ENCODE results near the gene ENPP1.

The ENPP1 gene

GRCh38 chr6:131807644-131808459, at the start of gene ENPP1:
Gene ENPP1, plus strand, starts transcription at chr6:131808020. Its CDS starts 16 bp downstream, at chr6:131808036.
- DNase-seq (ENCODE audit: low read depth in 2 of 2, low spot score in 1 of 2), result no peak

- DNase-seq (ENCODE audit: low read depth in 2 of 2, low spot score in 1 of 2), result no peak
Measured at GRCh38 chr6:131758920-131759319, 48.9 kb upstream of the ENPP1 start.

- DNase-seq (ENCODE audit: low read depth in 2 of 2, low spot score in 1 of 2), result no peak
Measured at GRCh38 chr6:131761060-131761761, 46.6 kb upstream of the ENPP1 start.

DNA sequence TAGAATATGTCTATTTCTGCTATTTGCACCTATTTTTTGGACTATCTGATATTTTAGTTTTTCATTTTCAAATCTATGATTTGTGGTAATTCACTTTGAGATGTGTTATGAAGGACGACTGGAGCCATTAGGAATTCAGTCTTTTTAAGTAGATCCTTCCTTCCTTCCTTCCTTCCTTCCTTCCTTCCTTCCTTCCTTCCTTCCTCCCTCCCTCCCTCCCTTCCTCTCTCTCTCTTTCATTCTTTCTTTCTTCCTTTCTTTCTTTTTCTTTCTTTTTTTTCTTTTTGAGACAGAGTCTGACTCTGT, 46.1 kb upstream of the ENPP1 start:
- DNase-seq (ENCODE audit: low read depth in 2 of 2, low spot score in 1 of 2), result no peak

GRCh38 chr6:131762984-131763383, 44.8 kb upstream of the ENPP1 start:
- DNase-seq (ENCODE audit: low read depth in 2 of 2, low spot score in 1 of 2), result no peak

- DNase-seq (ENCODE audit: low read depth in 2 of 2, low spot score in 1 of 2), result no peak
Measured at GRCh38 chr6:131763749-131764148, 44.1 kb upstream of the ENPP1 start.

- no peak for DNase-seq (ENCODE audit: low read depth in 2 of 2, low spot score in 1 of 2)
Measured at GRCh38 chr6:131764350-131764749, 43.5 kb upstream of the ENPP1 start.

- no peak for DNase-seq (ENCODE audit: low read depth in 2 of 2, low spot score in 1 of 2)
Measured at GRCh38 chr6:131765081-131765803, 42.6 kb upstream of the ENPP1 start.

GRCh38 chr6:131765804-131766135, 42.0 kb upstream of the ENPP1 start:
- DNase-seq (ENCODE audit: low read depth in 2 of 2, low spot score in 1 of 2), result no peak

GRCh38 chr6:131766631-131767030, 41.2 kb upstream of the ENPP1 start:
- DNase-seq (ENCODE audit: low read depth in 2 of 2, low spot score in 1 of 2), result no peak

GRCh38 chr6:131768964-131769363, 38.9 kb upstream of the ENPP1 start:
- DNase-seq (ENCODE audit: low read depth in 2 of 2, low spot score in 1 of 2), result no peak

DNA sequence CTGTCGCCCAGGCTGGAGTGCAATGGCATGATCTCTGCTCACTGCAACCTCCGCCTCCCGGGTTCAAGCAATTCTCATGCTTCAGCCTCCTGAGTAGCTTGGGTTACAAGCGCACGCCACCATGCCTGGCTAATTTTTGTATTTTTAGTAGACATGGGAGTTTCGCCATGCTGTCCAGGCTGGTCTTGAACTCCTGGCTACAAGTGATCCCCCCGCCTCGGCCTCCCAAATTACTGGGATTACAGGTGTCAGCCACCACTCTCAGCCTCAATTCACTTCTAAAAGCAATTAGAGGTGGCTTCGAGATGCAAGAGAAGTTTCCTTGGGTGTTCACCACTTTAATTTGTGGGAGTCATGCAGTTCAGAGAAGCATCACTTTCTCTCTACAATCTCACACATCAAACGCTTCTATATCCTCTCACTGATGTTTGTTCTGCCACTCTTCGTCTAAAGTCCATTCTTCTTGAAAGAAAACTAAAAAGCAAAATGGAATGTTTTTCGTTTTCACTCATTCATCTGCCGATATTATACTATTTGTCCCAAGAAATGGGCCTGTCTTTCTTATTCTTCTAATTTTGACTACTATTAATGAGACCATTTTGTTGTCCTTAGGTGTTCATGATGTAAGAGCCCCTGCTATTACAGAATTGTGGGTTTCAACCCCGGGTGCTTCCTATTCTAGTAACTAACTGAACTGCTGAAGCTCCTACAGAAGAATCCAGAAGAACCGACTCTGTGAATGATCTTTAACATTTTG, 38.3 kb upstream of the ENPP1 start:
- DNase-seq (ENCODE audit: low read depth in 2 of 2, low spot score in 1 of 2), result no peak

- no peak for DNase-seq (ENCODE audit: low read depth in 2 of 2, low spot score in 1 of 2)
Measured at GRCh38 chr6:131770776-131771175, 37.0 kb upstream of the ENPP1 start.

DNA sequence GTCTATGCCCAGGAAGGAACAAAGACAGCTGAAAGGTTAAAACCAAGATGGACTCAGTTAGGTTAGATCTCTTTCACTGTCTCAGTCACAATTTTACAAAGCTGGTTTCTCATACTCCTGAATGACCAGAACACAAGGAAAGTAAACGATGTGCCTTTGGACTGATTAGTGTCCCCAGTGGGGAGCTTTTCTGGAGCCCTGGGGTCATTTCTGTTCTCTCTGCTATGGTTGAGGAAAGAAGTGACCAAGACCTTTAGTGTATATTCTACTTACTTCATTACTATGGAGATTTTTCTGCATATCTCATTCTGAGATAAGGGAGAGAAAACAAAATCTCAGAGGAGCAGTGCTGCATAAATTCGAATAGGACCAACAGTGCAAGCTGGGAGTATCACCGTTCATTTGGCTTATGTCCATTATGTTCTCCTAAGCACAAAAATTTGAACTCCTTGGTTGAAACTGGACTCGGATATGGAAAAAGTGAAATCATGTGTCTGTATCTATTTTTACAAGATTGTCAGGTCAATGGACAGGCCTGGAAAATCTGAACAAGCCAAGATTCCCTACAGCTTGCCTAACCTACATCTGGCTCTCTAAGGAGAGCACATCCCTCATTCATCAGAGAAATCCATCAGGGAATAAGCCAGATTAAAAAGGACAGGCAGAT, 34.4 kb upstream of the ENPP1 start:
- DNase-seq (ENCODE audit: low read depth in 2 of 2, low spot score in 1 of 2), result no peak

- no peak for DNase-seq (ENCODE audit: low read depth in 2 of 2, low spot score in 1 of 2)
Measured at GRCh38 chr6:131775886-131776285, 31.9 kb upstream of the ENPP1 start.

- no peak for DNase-seq (ENCODE audit: low read depth in 2 of 2, low spot score in 1 of 2)
Measured at GRCh38 chr6:131776985-131777384, 30.8 kb upstream of the ENPP1 start.

DNA sequence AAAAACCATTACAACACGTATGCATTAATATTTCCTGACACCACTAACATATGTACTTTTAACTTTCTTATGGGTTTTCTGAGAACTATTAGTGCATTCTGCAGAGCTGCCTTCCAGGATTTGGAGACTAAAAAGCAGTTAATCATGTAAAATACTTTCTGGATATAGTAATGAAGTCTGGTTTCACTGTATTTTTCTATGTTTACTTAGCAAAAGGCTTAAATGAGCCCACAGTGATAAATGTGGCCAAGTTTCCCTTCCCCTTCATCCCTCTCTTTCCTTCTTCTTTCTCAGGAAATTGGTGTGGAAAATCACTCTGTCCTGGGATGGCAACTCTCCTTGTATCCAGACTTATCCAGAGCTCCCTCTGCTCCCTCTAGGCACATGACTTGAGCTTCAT, 29.7 kb upstream of the ENPP1 start:
- DNase-seq (ENCODE audit: low read depth in 2 of 2, low spot score in 1 of 2), result no peak

DNA sequence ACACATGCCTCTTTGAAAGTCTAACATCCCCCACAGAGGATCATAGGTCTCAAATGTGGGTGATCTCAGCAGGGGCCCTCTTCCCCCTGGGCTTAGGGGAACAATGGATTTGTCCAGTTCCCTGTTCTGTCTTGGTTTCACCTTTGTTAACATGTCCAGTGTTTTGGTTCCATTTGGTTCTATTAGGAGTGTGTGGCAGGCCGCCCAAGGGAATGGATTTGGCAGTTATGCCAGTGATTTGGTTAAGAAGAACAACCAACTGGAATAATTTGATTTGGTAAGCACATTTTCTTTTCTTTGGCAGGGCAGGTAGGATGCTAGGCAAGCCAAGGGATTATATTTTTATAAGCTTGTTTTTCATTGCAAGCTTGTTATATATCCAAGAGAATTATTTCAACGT, 28.5 kb upstream of the ENPP1 start:
- no peak for DNase-seq (ENCODE audit: low read depth in 2 of 2, low spot score in 1 of 2)

DNA sequence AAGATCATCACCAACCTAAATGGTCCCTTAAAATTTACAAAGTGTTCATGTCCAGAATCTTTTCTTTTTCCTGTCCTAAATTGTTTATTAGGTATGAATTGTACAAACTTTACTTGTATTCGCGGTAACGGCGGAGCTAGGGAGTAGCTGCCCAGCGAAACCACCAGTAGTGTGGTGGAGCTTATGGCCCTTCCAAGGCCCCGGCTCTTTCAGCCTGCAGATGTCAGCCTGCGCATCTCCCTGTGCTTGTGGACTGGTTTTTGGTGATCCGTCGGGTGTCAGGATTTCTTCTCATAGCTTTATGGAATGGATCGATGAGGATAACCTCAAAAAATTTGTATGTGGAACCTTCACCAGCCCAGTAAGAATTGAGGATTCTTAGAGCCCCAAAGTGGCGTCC, 27.2 kb upstream of the ENPP1 start:
- no peak for DNase-seq (ENCODE audit: low read depth in 2 of 2, low spot score in 1 of 2)

- no peak for DNase-seq (ENCODE audit: low read depth in 2 of 2, low spot score in 1 of 2)
Measured at GRCh38 chr6:131781687-131782086, 26.1 kb upstream of the ENPP1 start.

GRCh38 chr6:131782764-131783163, 25.1 kb upstream of the ENPP1 start:
- no peak for DNase-seq (ENCODE audit: low read depth in 2 of 2, low spot score in 1 of 2)
